Measurements from ENCODE around the gene WNT6. TPM values are rescaled to one million over a fixed set of nuclear protein-coding genes. Genes with fewer than 3 reads are reported as not detected.

WNT6 gene
- total RNA-seq, 1 experiment from 2014 or later, result not detected

- Histone ChIP-seq H2AFZ (ENCODE audit: low read length) (no peak overlapping the region), H3K36me3 (ENCODE audit: low read depth, low read length) (no peaks in the 10 kb centered on the region), H3K4me2 (ENCODE audit: low read length) (no peak overlapping the region), H3K4me1 (ENCODE audit: insufficient read depth, low read length) (no peaks in the 10 kb centered on the region), H3K27ac (ENCODE audit: low read length) (no peak overlapping the region), H3K9me2 (replicated peaks; ENCODE audit: low read length) (no peaks in the 10 kb centered on the region), H3K9me3 (ENCODE audit: low read length) (no peaks in the 10 kb centered on the region), H3K79me2 (ENCODE audit: low read length) (no peaks in the 10 kb centered on the region), H3K27me3 (ENCODE audit: low read length) (peaks cover 5% of the 10 kb centered on the region), H4K20me1 (ENCODE audit: low read length) (no peaks in the 10 kb centered on the region), H3K4me3 (ENCODE audit: low read length) (no peak overlapping the region), H3K9ac (ENCODE audit: low read length) (no peak overlapping the region), H3F3A (ENCODE audit: low read length, unreplicated experiment) (no peaks in the 10 kb centered on the region)
- ATAC-seq (no peak), DNase-seq (no peak)
- ChIA-PET CTCF (no interaction called here), POLR2A (ENCODE audit: unreplicated experiment) (no interaction called here)
- no peak for TF ChIP-seq EZH2phosphoT487 (IDR thresholded peaks at IDR 0.05; ENCODE audit: borderline replicate concordance, low read length)
- no peak for TF ChIP-seq CTCF (conservative IDR thresholded peaks at IDR 0.05; ENCODE audit: low read depth, low read length)
- no peak for TF ChIP-seq EZH2 (IDR thresholded peaks at IDR 0.05; ENCODE audit: low read length, unreplicated experiment)
- intact Hi-C loops (cut with micrococcal nuclease), result no loop called here
- BruUV-seq (replicated peaks), result no TSS peak
These were observed 6.4 kb downstream of the WNT6 start for GRCh38 chr2:218865999-218866398.

- H3K9ac ChIP-seq (ENCODE audit: low read length), result no peak overlapping the region
- ChIA-PET CTCF (no interaction called here), POLR2A (ENCODE audit: unreplicated experiment) (no interaction called here)
- intact Hi-C loops (cut with micrococcal nuclease), result no loop called here
- ATAC-seq (no peak; the same call in 1 of the 2 replicates), DNase-seq (no peak)
- H3K27ac ChIP-seq (ENCODE audit: low read length), result no peak overlapping the region
- no peaks in the 10 kb centered on the region for H3K79me2 ChIP-seq (ENCODE audit: low read length)
- TF ChIP-seq CTCF (conservative IDR thresholded peaks at IDR 0.05; ENCODE audit: low read depth, low read length), result no peak
- TF ChIP-seq EZH2phosphoT487 (IDR thresholded peaks at IDR 0.05; ENCODE audit: borderline replicate concordance, low read length), result no peak
- TF ChIP-seq EZH2 (IDR thresholded peaks at IDR 0.05; ENCODE audit: low read length, unreplicated experiment), result no peak
- H3K4me2 ChIP-seq (ENCODE audit: low read length), result no peak overlapping the region
- no peak overlapping the region for H3K4me3 ChIP-seq (ENCODE audit: low read length)
- no peaks in the 10 kb centered on the region for H3K27me3 ChIP-seq (ENCODE audit: low read length)
- no peaks in the 10 kb centered on the region for H3F3A ChIP-seq (ENCODE audit: low read length, unreplicated experiment)
- no TSS peak for BruUV-seq (replicated peaks)
- H3K4me1 ChIP-seq (ENCODE audit: insufficient read depth, low read length), result no peaks in the 10 kb centered on the region
- no peaks in the 10 kb centered on the region for H3K9me3 ChIP-seq (ENCODE audit: low read length)
- no peak overlapping the region for H2AFZ ChIP-seq (ENCODE audit: low read length)
- H3K36me3 ChIP-seq (ENCODE audit: low read depth, low read length), result no peaks in the 10 kb centered on the region
- H4K20me1 ChIP-seq (ENCODE audit: low read length), result no peaks in the 10 kb centered on the region
- no peaks in the 10 kb centered on the region for H3K9me2 ChIP-seq (replicated peaks; ENCODE audit: low read length)
These were observed 8.3 kb downstream of the WNT6 start for GRCh38 chr2:218867900-218868299.

DNA sequence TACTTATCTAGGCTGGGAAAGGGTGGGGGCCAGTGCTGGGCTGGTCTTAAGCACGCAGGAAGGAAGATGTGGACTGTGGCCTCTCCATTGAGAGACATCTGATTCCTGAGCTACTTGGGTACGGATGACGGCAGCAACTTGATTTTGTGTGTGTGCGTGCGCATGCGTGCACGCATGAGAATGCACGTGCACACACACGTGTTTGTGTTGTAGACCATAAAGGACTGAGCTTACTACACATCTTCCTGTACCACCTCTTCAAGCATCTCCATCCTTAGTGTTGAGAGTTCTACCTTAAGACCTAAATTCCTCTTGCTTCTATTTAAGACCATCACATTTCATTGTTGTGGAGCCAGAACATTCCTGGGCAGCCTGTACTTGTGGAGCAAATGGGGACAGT, 9.5 kb downstream of the WNT6 start:
- DNase-seq (no peak), ATAC-seq (no peak)
- POLR2A ChIA-PET (ENCODE audit: unreplicated experiment), result no interaction called here
- no peak overlapping the region for H3K27ac ChIP-seq (ENCODE audit: low read length)
- no peaks in the 10 kb centered on the region for H3F3A ChIP-seq (ENCODE audit: low read length, unreplicated experiment)
- H3K4me2 ChIP-seq (ENCODE audit: low read length), result no peak overlapping the region
- TF ChIP-seq EZH2 (IDR thresholded peaks at IDR 0.05; ENCODE audit: low read length, unreplicated experiment) (no peak), CTCF (conservative IDR thresholded peaks at IDR 0.05; ENCODE audit: low read depth, low read length) (no peak), EZH2phosphoT487 (IDR thresholded peaks at IDR 0.05; ENCODE audit: borderline replicate concordance, low read length) (no peak)
- no peak overlapping the region for H3K9ac ChIP-seq (ENCODE audit: low read length)
- H3K4me3 ChIP-seq (ENCODE audit: low read length), result no peak overlapping the region
- no peaks in the 10 kb centered on the region for H3K27me3 ChIP-seq (ENCODE audit: low read length)
- H3K9me3 ChIP-seq (ENCODE audit: low read length), result no peaks in the 10 kb centered on the region
- BruUV-seq (replicated peaks), result no TSS peak
- H2AFZ ChIP-seq (ENCODE audit: low read length), result no peak overlapping the region
- no peaks in the 10 kb centered on the region for H3K79me2 ChIP-seq (ENCODE audit: low read length)
- no peaks in the 10 kb centered on the region for H3K36me3 ChIP-seq (ENCODE audit: low read depth, low read length)
- CTCF ChIA-PET, result no interaction called here
- no peaks in the 10 kb centered on the region for H3K9me2 ChIP-seq (replicated peaks; ENCODE audit: low read length)
- H4K20me1 ChIP-seq (ENCODE audit: low read length), result no peaks in the 10 kb centered on the region
- H3K4me1 ChIP-seq (ENCODE audit: insufficient read depth, low read length), result no peaks in the 10 kb centered on the region
- intact Hi-C loops (cut with micrococcal nuclease), result no loop called here

All from PC-3 (cell line).